Rectal smooth muscle tissue (tissue), 1 donor: ENCODE data around the gene DHX30.

ENCODE experiments used
- H3K27ac ChIP-seq: one replicate; pipeline ENCODE4 v1.7.0; 2013; ENCODE audit warnings: low read depth, low read length, inconsistent platforms
- H3K27me3 ChIP-seq: one replicate; pipeline ENCODE4 v1.7.0; 2013; ENCODE audit warnings: low read length; ENCODE audit not compliant: control insufficient read depth, insufficient read depth
- H3K36me3 ChIP-seq: one replicate; pipeline ENCODE4 v1.7.0; 2013; ENCODE audit warnings: low read length; ENCODE audit not compliant: control insufficient read depth, insufficient read depth
- H3K4me1 ChIP-seq: one replicate; pipeline ENCODE4 v1.7.0; 2013; ENCODE audit warnings: low read length; ENCODE audit not compliant: control insufficient read depth, insufficient read depth
- H3K4me3 ChIP-seq: one replicate; pipeline ENCODE4 v1.7.0; 2013; ENCODE audit warnings: low read length
- H3K9ac ChIP-seq: one replicate; pipeline ENCODE4 v1.7.0; 2013; ENCODE audit warnings: low read length

DHX30 gene

GRCh38 chr3:47899495-47900108, 96.7 kb downstream of the DHX30 start:
- H3K36me3 ChIP-seq = peaks cover 2% of the 10 kb centered on the region
- no peak overlapping the region for H3K27ac ChIP-seq
- H3K27me3 ChIP-seq = no peaks in the 10 kb centered on the region
- H3K4me3 ChIP-seq = no peak overlapping the region
- no peak overlapping the region for H3K9ac ChIP-seq
- H3K4me1 ChIP-seq = peaks cover 2% of the 10 kb centered on the region
